ENCODE results near the gene ANKRD10.

ANKRD10 gene

GRCh38 chr13:110860983-110861382 is 53.9 kb downstream of the ANKRD10 start:
- H3K36me3 ChIP-seq (ENCODE audit: control insufficient read depth, insufficient read depth, low read length), result no peaks in the 10 kb centered on the region
- H3K27me3 ChIP-seq (replicated peaks; ENCODE audit: control insufficient read depth, insufficient read depth, low read length), result no peaks in the 10 kb centered on the region; the same call in 1 of the 2 replicates
- no peak for TF ChIP-seq CTCF (IDR thresholded peaks at IDR 0.05; ENCODE audit: insufficient read depth, low read length, poor library complexity, severe bottlenecking)
- no peak for DNase-seq (ENCODE audit: extremely low read depth, insufficient read length)
- no peak overlapping the region for H3K4me3 ChIP-seq (replicated peaks; ENCODE audit: low read depth, low read length)

- Histone ChIP-seq H3K36me3 (ENCODE audit: control insufficient read depth, insufficient read depth, low read length) (no peaks in the 10 kb centered on the region), H3K4me3 (replicated peaks; ENCODE audit: low read depth, low read length) (no peak overlapping the region), H3K27me3 (replicated peaks; ENCODE audit: control insufficient read depth, insufficient read depth, low read length) (no peaks in the 10 kb centered on the region)
- no peak for TF ChIP-seq CTCF (IDR thresholded peaks at IDR 0.05; ENCODE audit: insufficient read depth, low read length, poor library complexity, severe bottlenecking)
- no peak for DNase-seq (ENCODE audit: extremely low read depth, insufficient read length)
These were observed 57.7 kb downstream of the ANKRD10 start for GRCh38 chr13:110856942-110857835.

- no peaks in the 10 kb centered on the region for H3K27me3 ChIP-seq (replicated peaks; ENCODE audit: control insufficient read depth, insufficient read depth, low read length)
- TF ChIP-seq CTCF (IDR thresholded peaks at IDR 0.05; ENCODE audit: insufficient read depth, low read length, poor library complexity, severe bottlenecking), result no peak
- no peaks in the 10 kb centered on the region for H3K36me3 ChIP-seq (ENCODE audit: control insufficient read depth, insufficient read depth, low read length)
These were observed 59.5 kb downstream of the ANKRD10 start for GRCh38 chr13:110855363-110855762.

GRCh38 chr13:110854866-110855265 is 60.0 kb downstream of the ANKRD10 start:
- no peak overlapping the region for H3K4me3 ChIP-seq (replicated peaks; ENCODE audit: low read depth, low read length)
- DNase-seq (ENCODE audit: extremely low read depth, insufficient read length), result no peak
- H3K36me3 ChIP-seq (ENCODE audit: control insufficient read depth, insufficient read depth, low read length), result no peaks in the 10 kb centered on the region
- no peak for TF ChIP-seq CTCF (IDR thresholded peaks at IDR 0.05; ENCODE audit: insufficient read depth, low read length, poor library complexity, severe bottlenecking)
- no peaks in the 10 kb centered on the region for H3K27me3 ChIP-seq (replicated peaks; ENCODE audit: control insufficient read depth, insufficient read depth, low read length)

More at GRCh38 chr13:110855363-110855762, 59.5 kb downstream of the ANKRD10 start:
- no peak for DNase-seq (ENCODE audit: extremely low read depth, insufficient read length)
- H3K4me3 ChIP-seq (replicated peaks; ENCODE audit: low read depth, low read length), result no peak overlapping the region

- no peak for TF ChIP-seq CTCF (IDR thresholded peaks at IDR 0.05; ENCODE audit: insufficient read depth, low read length, poor library complexity, severe bottlenecking)
- DNase-seq (ENCODE audit: extremely low read depth, insufficient read length), result no peak
- no peak overlapping the region for H3K4me3 ChIP-seq (replicated peaks; ENCODE audit: low read depth, low read length)
These were observed 61.6 kb downstream of the ANKRD10 start for GRCh38 chr13:110853235-110853721.

More at GRCh38 chr13:110853235-110853721, 61.6 kb downstream of the ANKRD10 start:
- H3K36me3 ChIP-seq (ENCODE audit: control insufficient read depth, insufficient read depth, low read length), result no peaks in the 10 kb centered on the region
- no peaks in the 10 kb centered on the region; the same call in 1 of the 2 replicates for H3K27me3 ChIP-seq (replicated peaks; ENCODE audit: control insufficient read depth, insufficient read depth, low read length)
